ENCODE results near the gene PRAC2.
A peak's percentile ranks its signal among the peaks of the same experiment; 100 is the strongest.

PRAC2 gene

GRCh38 chr17:48720266-48721008 is 2.5 kb upstream of the PRAC2 start:
- DNase-seq, result no peak

- no peak for DNase-seq
These were observed 2.0 kb upstream of the PRAC2 start for GRCh38 chr17:48721009-48721402.

- no peak for DNase-seq
These were observed 631 bp upstream of the PRAC2 start, which contains the start of gene PRAC1 for GRCh38 chr17:48722201-48722907. PRAC1 (minus strand) TSS chr17:48722518; CDS start chr17:48722392, 126 bp downstream.

- DNase-seq, result no peak
These were observed 652 bp downstream of the PRAC2 start for GRCh38 chr17:48723423-48724250.

GRCh38 chr17:48724251-48725003 is 1.4 kb downstream of the PRAC2 start:
- DNase-seq, result peak; percentile 54

GRCh38 chr17:48725004-48725287 is 2.0 kb downstream of the PRAC2 start:
- no peak for DNase-seq

GRCh38 chr17:48725288-48726064 is 2.5 kb downstream of the PRAC2 start:
- no peak for DNase-seq

- DNase-seq, result no peak
These were observed 3.3 kb downstream of the PRAC2 start for GRCh38 chr17:48726114-48726915.

GRCh38 chr17:48726916-48727286 is 3.9 kb downstream of the PRAC2 start:
- no peak for DNase-seq

GRCh38 chr17:48727415-48728175 is 4.6 kb downstream of the PRAC2 start:
- no peak for DNase-seq

GRCh38 chr17:48728232-48729231 is 5.5 kb downstream of the PRAC2 start, which contains the start of gene HOXB13:
HOXB13 (minus strand) TSS chr17:48728750; CDS start chr17:48728593, 157 bp downstream.
- DNase-seq, result peak; percentile 35

GRCh38 chr17:48729335-48730239 is 6.6 kb downstream of the PRAC2 start:
- DNase-seq, result no peak

GRCh38 chr17:48730240-48730550 is 7.2 kb downstream of the PRAC2 start:
- no peak for DNase-seq

- no peak for DNase-seq
These were observed 8.4 kb downstream of the PRAC2 start for GRCh38 chr17:48731355-48731754.

GRCh38 chr17:48732688-48733629 is 10.0 kb downstream of the PRAC2 start:
- no peak for DNase-seq

- DNase-seq, result no peak
These were observed 10.8 kb downstream of the PRAC2 start for GRCh38 chr17:48733632-48734328.

Measured in HCEC 1CT (cell line).